Liver (tissue), 9 donors: ENCODE data around the gene MED19. TPM values are rescaled to one million over a fixed set of nuclear protein-coding genes. Genes with fewer than 3 reads are reported as not detected.

Experiments used
- DNase-seq: peaks from one replicate; pipeline ENCODE4 v3.0.0-alpha.2; 2017; ENCODE audit warnings: low spot score
- H3K27ac ChIP-seq, 2 donors: one replicate each; pipeline ENCODE4 v1.7.0; 2013; ENCODE audit warnings: inconsistent platforms in 2 of 2, low read length in 2 of 2, control low read depth in 1 of 2, low read depth in 1 of 2, mild to moderate bottlenecking in 1 of 2
- H3K27me3 ChIP-seq, 4 donors: one replicate each; pipeline versions ENCODE4 v1.6.1 to v1.7.0; 2013; ENCODE audit warnings: low read length in 3 of 4, inconsistent platforms in 1 of 4, mild to moderate bottlenecking in 1 of 4, moderate library complexity in 1 of 4; ENCODE audit not compliant: control insufficient read depth in 4 of 4, insufficient read depth in 4 of 4
- H3K36me3 ChIP-seq, 4 donors: one replicate each; pipeline versions ENCODE4 v1.6.1 to v1.7.0; 2013; ENCODE audit warnings: low read length in 3 of 4, mild to moderate bottlenecking in 3 of 4, low read depth in 1 of 4, moderate library complexity in 1 of 4; ENCODE audit not compliant: control insufficient read depth in 4 of 4, insufficient read depth in 3 of 4
- H3K4me1 ChIP-seq, 4 donors: one replicate each; pipeline versions ENCODE4 v1.6.1 to v1.7.0; 2013; ENCODE audit warnings: low read length in 3 of 4, mild to moderate bottlenecking in 3 of 4, moderate library complexity in 1 of 4; ENCODE audit not compliant: control insufficient read depth in 4 of 4, insufficient read depth in 4 of 4
- H3K4me3 ChIP-seq, 3 donors: one replicate each; pipeline versions ENCODE4 v1.6.1 to v1.7.0; 2013; ENCODE audit warnings: low read length in 3 of 3, control low read depth in 1 of 3, low read depth in 1 of 3, mild to moderate bottlenecking in 1 of 3
- H3K9ac ChIP-seq, 2 donors: one replicate each; pipeline ENCODE4 v1.7.0; 2013; ENCODE audit warnings: low read length in 2 of 2, mild to moderate bottlenecking in 2 of 2, moderate library complexity in 2 of 2, control low read depth in 1 of 2, low read depth in 1 of 2
- H3K9me3 ChIP-seq, 4 donors: one replicate each; pipeline versions ENCODE4 v1.6.1 to v1.7.0; 2013; ENCODE audit warnings: low read length in 3 of 4; ENCODE audit not compliant: control insufficient read depth in 4 of 4
- CTCF ChIP-seq: fragments of 150-350 bp; IDR thresholded peaks from 2 replicates; pipeline ENCODE4 v1.5.1; 2017; ENCODE audit warnings: improper control_type of control experiment, low read depth, low read length; ENCODE audit not compliant: missing input control
- FOXA1 ChIP-seq: IDR thresholded peaks from 2 replicates; pipeline ENCODE4 v1.6.1; 2016; ENCODE audit warnings: antibody characterized with exemption
- FOXA2 ChIP-seq: IDR thresholded peaks from 2 replicates; pipeline ENCODE4 v1.6.1; 2016; ENCODE audit warnings: antibody characterized with exemption
- GABPA ChIP-seq, 2 donors: IDR thresholded peaks in 1 of 2; conservative IDR thresholded peaks in 1 of 2; 2 replicates each; pipeline ENCODE4 v1.6.1; 2016; ENCODE audit warnings: antibody characterized with exemption in 2 of 2, mild to moderate bottlenecking in 1 of 2, moderate library complexity in 1 of 2
- JUND ChIP-seq, 2 donors: IDR thresholded peaks; 2 replicates each; pipeline ENCODE4 v1.6.1; 2016; ENCODE audit warnings: antibody characterized with exemption in 2 of 2
- NR2F2 ChIP-seq: IDR thresholded peaks from 2 replicates; pipeline ENCODE4 v1.6.1; 2016; ENCODE audit warnings: antibody characterized with exemption
- RAD21 ChIP-seq, 2 donors: IDR thresholded peaks; 2 replicates each; pipeline ENCODE4 v1.6.1; 2016; ENCODE audit warnings: antibody characterized with exemption in 2 of 2, mild to moderate bottlenecking in 2 of 2
- SP1 ChIP-seq: IDR thresholded peaks from 2 replicates; pipeline ENCODE4 v1.6.1; 2018; ENCODE audit warnings: antibody characterized with exemption, mild to moderate bottlenecking
- TAF1 ChIP-seq: conservative IDR thresholded peaks from 2 replicates; pipeline ENCODE4 v1.6.1; 2016; ENCODE audit warnings: antibody characterized with exemption, mild to moderate bottlenecking
- WGBS: extraction: QIAGEN DNeasy Blood & Tissue Kit; methylation state at CpG from one replicate; pipeline ENCODE4 v1.1.7; 2013; 5-methylcytosine and 5-hydroxymethylcytosine counted together
- polyA plus RNA-seq, 2 donors: library from polyadenylated mRNA; stranded (reverse) in 1 of 2; unstranded in 1 of 2; fragments of 200-250 nt in 1 of 2; fragments of >200 nt in 1 of 2; fragmentation: Nextera tagmentation in 1 of 2; extraction: Ambion mirVana in 1 of 2; gene quantifications; one replicate each; pipeline versions ENCODE4 v1.2.1 to v1.2.3, GENCODE V29; 2013 to 2015
- total RNA-seq, 2 donors: library from RNA; depleted of rRNA; stranded (reverse); fragments of >200 nt; gene quantifications; one replicate each; pipeline ENCODE4 v1.2.3, GENCODE V29; 2014
- TF ChIP-seq, protein P1 (sequence below): IDR thresholded peaks from 2 replicates; pipeline ENCODE4 v1.6.1; 2016; ENCODE audit warnings: antibody characterized with exemption
- TF ChIP-seq, protein P2 (sequence below): IDR thresholded peaks from 2 replicates; pipeline ENCODE4 v1.6.1; 2016; ENCODE audit warnings: antibody characterized with exemption
- TF ChIP-seq, protein P3 (sequence below): IDR thresholded peaks from 2 replicates; pipeline ENCODE4 v1.6.1; 2016; ENCODE audit warnings: antibody characterized with exemption, mild to moderate bottlenecking
- donor health status: healthy.
- donor health status: healthy.
- donor health status: healthy.
- donor health status: healthy.
- donor health status: healthy.

MED19 gene
- total and polyA plus RNA-seq, 4 donors = 4.4 to 11.3 (median 6.5) TPM

GRCh38 chr11:57732661-57733060 is 20.6 kb upstream of the MED19 start (continued):
- no peak for TF ChIP-seq CTCF
- TF ChIP-seq RAD21 (IDR thresholded peaks at IDR 0.05) = no peak
- no peak for TF ChIP-seq GABPA (IDR thresholded peaks at IDR 0.05 in 1 of 2, conservative IDR thresholded peaks at IDR 0.05 in 1 of 2)
- TF ChIP-seq FOXA2 = no peak
- no peak for TF ChIP-seq JUND (IDR thresholded peaks at IDR 0.05)
- TF ChIP-seq SP1 = no peak
- no peak for TF ChIP-seq TAF1
- TF ChIP-seq, protein P1, sequence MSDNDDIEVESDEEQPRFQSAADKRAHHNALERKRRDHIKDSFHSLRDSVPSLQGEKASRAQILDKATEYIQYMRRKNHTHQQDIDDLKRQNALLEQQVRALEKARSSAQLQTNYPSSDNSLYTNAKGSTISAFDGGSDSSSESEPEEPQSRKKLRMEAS = no peak

DNA sequence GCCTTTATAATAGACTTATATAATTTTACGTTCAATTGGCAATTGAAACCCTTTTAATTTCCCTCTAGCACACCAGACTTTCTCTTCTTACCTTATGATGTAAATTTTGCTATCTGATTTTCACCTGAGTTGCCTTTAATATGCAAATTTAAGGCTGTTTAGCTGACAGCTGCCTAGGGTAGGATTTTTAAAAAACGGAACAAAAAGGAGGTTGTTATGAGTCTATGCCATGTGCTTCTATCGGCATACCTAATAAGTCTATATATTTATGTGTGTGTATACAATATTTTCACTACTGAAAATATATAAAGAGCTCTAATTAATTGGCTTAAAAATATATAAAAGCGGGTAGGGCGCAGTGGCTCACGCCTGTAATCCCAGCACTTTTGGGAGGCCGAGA is 17.5 kb upstream of the MED19 start:
- TF ChIP-seq RAD21 (IDR thresholded peaks at IDR 0.05) = no peak
- TF ChIP-seq, protein P2, sequence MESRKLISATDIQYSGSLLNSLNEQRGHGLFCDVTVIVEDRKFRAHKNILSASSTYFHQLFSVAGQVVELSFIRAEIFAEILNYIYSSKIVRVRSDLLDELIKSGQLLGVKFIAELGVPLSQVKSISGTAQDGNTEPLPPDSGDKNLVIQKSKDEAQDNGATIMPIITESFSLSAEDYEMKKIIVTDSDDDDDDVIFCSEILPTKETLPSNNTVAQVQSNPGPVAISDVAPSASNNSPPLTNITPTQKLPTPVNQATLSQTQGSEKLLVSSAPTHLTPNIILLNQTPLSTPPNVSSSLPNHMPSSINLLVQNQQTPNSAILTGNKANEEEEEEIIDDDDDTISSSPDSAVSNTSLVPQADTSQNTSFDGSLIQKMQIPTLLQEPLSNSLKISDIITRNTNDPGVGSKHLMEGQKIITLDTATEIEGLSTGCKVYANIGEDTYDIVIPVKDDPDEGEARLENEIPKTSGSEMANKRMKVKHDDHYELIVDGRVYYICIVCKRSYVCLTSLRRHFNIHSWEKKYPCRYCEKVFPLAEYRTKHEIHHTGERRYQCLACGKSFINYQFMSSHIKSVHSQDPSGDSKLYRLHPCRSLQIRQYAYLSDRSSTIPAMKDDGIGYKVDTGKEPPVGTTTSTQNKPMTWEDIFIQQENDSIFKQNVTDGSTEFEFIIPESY = no peak
- H3K36me3 ChIP-seq = peaks cover 0 to 4% (median under 1%) of the 10 kb centered on the region in 4 donors
- H3K27me3 ChIP-seq = no peaks in the 10 kb centered on the region
- no peak overlapping the region for H3K4me3 ChIP-seq
- H3K9ac ChIP-seq = no peak overlapping the region
- WGBS = 98% methylated on average over 7 of the region's 7 CpGs
- no peaks in the 10 kb centered on the region for H3K9me3 ChIP-seq
- no peak for DNase-seq
- no peak overlapping the region for H3K27ac ChIP-seq
- H3K4me1 ChIP-seq = no peaks in the 10 kb centered on the region

DNA sequence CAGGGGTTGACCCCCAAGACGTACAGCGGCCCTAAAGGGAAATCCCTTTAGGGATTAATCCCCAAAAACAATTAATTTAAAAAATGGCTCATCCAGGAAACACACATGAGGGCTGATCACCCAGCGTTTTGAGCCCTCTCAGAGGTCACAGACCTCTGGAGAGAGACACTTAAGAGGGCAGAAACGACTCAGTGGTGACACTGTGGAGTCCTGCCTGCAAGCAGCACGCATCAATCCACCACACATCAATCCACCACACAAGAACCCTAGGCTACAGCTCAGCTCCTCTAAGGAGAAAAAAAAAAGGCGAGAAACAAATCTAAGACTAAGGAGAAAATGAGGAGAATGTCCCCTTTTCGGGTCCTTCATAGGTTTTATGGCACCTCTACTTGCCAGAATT is 16.8 kb upstream of the MED19 start:
- 82% methylated on average over 7 of the region's 7 CpGs for WGBS
- Histone ChIP-seq H3K9me3 (no peaks in the 10 kb centered on the region), H3K27ac (no peak overlapping the region)

More for the DNA sequence above, 16.8 kb upstream of the MED19 start:
- TF ChIP-seq NR2F2 (no peak), SP1 (no peak), FOXA1 (no peak)
- TF ChIP-seq, protein P2 = no peak
- TF ChIP-seq, protein P3, sequence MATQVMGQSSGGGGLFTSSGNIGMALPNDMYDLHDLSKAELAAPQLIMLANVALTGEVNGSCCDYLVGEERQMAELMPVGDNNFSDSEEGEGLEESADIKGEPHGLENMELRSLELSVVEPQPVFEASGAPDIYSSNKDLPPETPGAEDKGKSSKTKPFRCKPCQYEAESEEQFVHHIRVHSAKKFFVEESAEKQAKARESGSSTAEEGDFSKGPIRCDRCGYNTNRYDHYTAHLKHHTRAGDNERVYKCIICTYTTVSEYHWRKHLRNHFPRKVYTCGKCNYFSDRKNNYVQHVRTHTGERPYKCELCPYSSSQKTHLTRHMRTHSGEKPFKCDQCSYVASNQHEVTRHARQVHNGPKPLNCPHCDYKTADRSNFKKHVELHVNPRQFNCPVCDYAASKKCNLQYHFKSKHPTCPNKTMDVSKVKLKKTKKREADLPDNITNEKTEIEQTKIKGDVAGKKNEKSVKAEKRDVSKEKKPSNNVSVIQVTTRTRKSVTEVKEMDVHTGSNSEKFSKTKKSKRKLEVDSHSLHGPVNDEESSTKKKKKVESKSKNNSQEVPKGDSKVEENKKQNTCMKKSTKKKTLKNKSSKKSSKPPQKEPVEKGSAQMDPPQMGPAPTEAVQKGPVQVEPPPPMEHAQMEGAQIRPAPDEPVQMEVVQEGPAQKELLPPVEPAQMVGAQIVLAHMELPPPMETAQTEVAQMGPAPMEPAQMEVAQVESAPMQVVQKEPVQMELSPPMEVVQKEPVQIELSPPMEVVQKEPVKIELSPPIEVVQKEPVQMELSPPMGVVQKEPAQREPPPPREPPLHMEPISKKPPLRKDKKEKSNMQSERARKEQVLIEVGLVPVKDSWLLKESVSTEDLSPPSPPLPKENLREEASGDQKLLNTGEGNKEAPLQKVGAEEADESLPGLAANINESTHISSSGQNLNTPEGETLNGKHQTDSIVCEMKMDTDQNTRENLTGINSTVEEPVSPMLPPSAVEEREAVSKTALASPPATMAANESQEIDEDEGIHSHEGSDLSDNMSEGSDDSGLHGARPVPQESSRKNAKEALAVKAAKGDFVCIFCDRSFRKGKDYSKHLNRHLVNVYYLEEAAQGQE = no peak
- no peak overlapping the region for H3K4me3 ChIP-seq
- no peak overlapping the region for H3K9ac ChIP-seq
- no peaks in the 10 kb centered on the region for H3K4me1 ChIP-seq
- no peaks in the 10 kb centered on the region for H3K27me3 ChIP-seq
- peaks cover 0 to 4% (median under 1%) of the 10 kb centered on the region in 4 donors for H3K36me3 ChIP-seq
- no peak for DNase-seq
